Measurements from ENCODE around the gene FSCN2. TPM values are rescaled to one million over a fixed set of nuclear protein-coding genes. Genes with fewer than 3 reads are reported as not detected.

Gene FSCN2
- total and polyA plus RNA-seq, 2 of the 4 experiments (the other 2 are of a cell fraction), result 0.18 to 0.84 TPM

DNA sequence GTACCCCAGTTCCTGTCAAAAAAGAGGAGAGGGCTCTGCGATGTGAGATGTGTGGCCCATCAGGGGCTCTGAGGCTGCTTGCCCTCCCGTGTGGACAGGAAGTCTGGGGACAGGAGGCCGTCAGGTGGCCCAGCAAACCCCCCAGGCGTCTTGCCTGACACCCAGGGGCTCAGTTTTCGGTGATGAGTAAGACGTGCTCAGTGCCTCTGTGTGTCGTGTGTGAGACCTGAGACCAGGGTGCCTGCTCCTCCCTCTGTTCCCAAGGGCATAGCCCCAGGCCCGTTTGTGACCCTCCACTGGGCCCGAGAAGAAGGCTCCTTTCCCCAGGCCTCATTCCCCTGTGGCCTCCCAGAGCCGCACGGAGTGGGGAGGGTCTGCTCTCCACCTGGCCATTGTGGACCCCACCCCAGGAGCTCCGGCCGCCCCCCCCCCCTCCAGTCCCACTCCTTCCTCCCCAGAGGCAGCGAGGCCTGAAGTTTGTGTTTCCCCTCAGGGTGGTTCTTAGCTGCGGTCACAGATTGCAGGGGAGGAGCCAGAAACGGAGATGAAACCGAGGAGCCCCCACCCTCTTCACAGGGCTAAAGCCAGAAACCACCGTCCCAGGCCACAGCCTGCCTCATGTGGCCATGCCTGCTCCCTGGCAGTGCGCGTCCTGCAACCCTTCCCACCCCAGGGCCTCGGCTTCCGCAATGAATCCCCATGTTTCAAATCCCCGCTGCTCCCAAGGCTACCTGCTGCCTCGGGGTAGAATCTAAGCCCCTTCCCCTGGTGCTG, 10.7 kb upstream of the FSCN2 start:
- no peak overlapping the region; a peak in 1 of 4 replicates for H4K8ac ChIP-seq (ENCODE audit: low read depth in 2 of 2, low read length in 2 of 2)
- WGBS, 2 experiments (ENCODE audit: extremely low coverage in 2 of 2, insufficient read length in 1 of 2), result 71% methylated on average over 10 of the region's 24 CpGs; no CpG with 5 or more reads in 1 of the 2 experiments
- H3K4ac ChIP-seq (ENCODE audit: low read depth, low read length), result peak overlapping the region; percentile 22
- no peak overlapping the region for H3K56ac ChIP-seq (ENCODE audit: extremely low read depth, insufficient read depth, low read length)
- ChIA-PET CTCF (no interaction called here), POLR2A (ENCODE audit: unreplicated experiment) (interaction anchor here (1.8 kb wide), 1 partner anchor 9 kb away, joined by 6 read pairs; no protein-coding TSS in a partner anchor)
- TF ChIP-seq RFX5 (IDR thresholded peaks at IDR 0.05; ENCODE audit: low read depth, low read length) (no peak), NFE2L2 (IDR thresholded peaks at IDR 0.05; ENCODE audit: low read depth, low read length) (no peak), USF2 (IDR thresholded peaks at IDR 0.05; ENCODE audit: low read depth, low read length) (no peak), CHD1 (IDR thresholded peaks at IDR 0.05; ENCODE audit: low read depth, low read length) (no peak), ELK1 (IDR thresholded peaks at IDR 0.05; ENCODE audit: borderline replicate concordance, low read depth, low read length) (no peak), CEBPB (IDR thresholded peaks at IDR 0.05; ENCODE audit: low read depth, low read length) (no peak), RCOR1 (IDR thresholded peaks at IDR 0.05; ENCODE audit: insufficient replicate concordance, low read length) (no peak), RAD21 (IDR thresholded peaks at IDR 0.05; ENCODE audit: low read length) (no peak), POLR2A (IDR thresholded peaks at IDR 0.05; ENCODE audit: low read depth, low read length) (no peak), MXI1 (IDR thresholded peaks at IDR 0.05; ENCODE audit: borderline replicate concordance, low read depth, low read length) (no peak), CTCF (conservative IDR thresholded peaks at IDR 0.05; ENCODE audit: low read depth, low read length) (no peak)
- H4K91ac ChIP-seq (ENCODE audit: insufficient read depth, low read depth, low read length), result no peak overlapping the region
- H3K9ac ChIP-seq (ENCODE audit: low read depth, low read length), result peak overlapping the region; percentile 24; the same call in 1 of the 2 replicates
- intact Hi-C loops (cut with micrococcal nuclease), result no loop called here
- no peak overlapping the region for H3K18ac ChIP-seq (ENCODE audit: low read depth, low read length)
- no peak overlapping the region for H2BK20ac ChIP-seq (ENCODE audit: low read depth, low read length)
- peak overlapping the region; percentile 72 for H3K23ac ChIP-seq (ENCODE audit: low read depth, low read length)
- DNase-seq (no peak), ATAC-seq (ENCODE audit: low read depth) (no peak)
- no peak overlapping the region for H4K5ac ChIP-seq (ENCODE audit: low read depth, low read length)
- in situ Hi-C loops (cut with MboI; ENCODE audit: low sequenced_read_pairs), result no loop called here
- peaks cover 44% of the 10 kb centered on the region for H4K20me1 ChIP-seq (ENCODE audit: insufficient read depth, low read length)
- peaks cover 4% of the 10 kb centered on the region; the same call in 1 of the 2 replicates for H3K9me1 ChIP-seq (ENCODE audit: insufficient read depth, low read length)
- H3K9me3 ChIP-seq (ENCODE audit: control insufficient read depth, insufficient read depth, low read length), result no peaks in the 10 kb centered on the region
- H3K27me3 ChIP-seq (ENCODE audit: control insufficient read depth, insufficient read depth, low read length), result no peaks in the 10 kb centered on the region
- peak overlapping the region; percentile 61 for H2AK5ac ChIP-seq (ENCODE audit: low read depth, low read length)
- H2BK5ac ChIP-seq (ENCODE audit: low read depth, low read length, poor library complexity, severe bottlenecking), result no peak overlapping the region
- no peak overlapping the region for H3K4me3 ChIP-seq (ENCODE audit: insufficient read depth, low read depth, low read length)
- H3K14ac ChIP-seq (replicated peaks; ENCODE audit: low read depth, low read length), result peak overlapping the region; percentile 56; the same call in 1 of the 2 replicates
- H2AK9ac ChIP-seq (replicated peaks; ENCODE audit: low read depth, low read length, poor library complexity), result peak overlapping the region; percentile 87
- H3K4me2 ChIP-seq (ENCODE audit: low read depth, low read length), result no peak overlapping the region; the same call in 1 of the 2 replicates
- no peak overlapping the region for H2BK120ac ChIP-seq (ENCODE audit: low read depth, low read length)
- dilution Hi-C loops (cut with HindIII; ENCODE audit: low sequenced_read_pairs, unreplicated experiment), result no loop called here
- no peaks in the 10 kb centered on the region; the same call in 1 of the 2 replicates for H3K36me3 ChIP-seq (ENCODE audit: control insufficient read depth, insufficient read depth, low read length)
- peaks cover 34% of the 10 kb centered on the region for H3K4me1 ChIP-seq (ENCODE audit: control insufficient read depth, insufficient read depth, low read length)
- no peak overlapping the region; the same call in 1 of the 2 replicates for H3K27ac ChIP-seq (ENCODE audit: insufficient read depth, low read length)
- H2BK15ac ChIP-seq (ENCODE audit: low read depth, low read length), result no peak overlapping the region
- no TSS peak for BruUV-seq (replicated peaks)
- H2AFZ ChIP-seq (replicated peaks; ENCODE audit: low read length, poor library complexity), result peak overlapping the region; percentile 67
- H3K79me1 ChIP-seq (ENCODE audit: low read depth in 1 of 2, low read length in 2 of 2), result peaks cover 6 to 45% of the 10 kb centered on the region in 2 experiments; a peak in 3 of 4 replicates

Measured in IMR-90 (cell line).